H1 (cell line): ENCODE data around the gene MTNR1B. TPM values are rescaled to one million over a fixed set of nuclear protein-coding genes. Genes with fewer than 3 reads are reported as not detected.

Source experiments
- CTCF ChIA-PET: fragments of 300-600 bp; sonication (Branson Sonifier 250); formaldehyde crosslinking; loops from one replicate; lab custom pipeline; 2021; ENCODE audit not compliant: partially characterized antibody; lab: Charles Lee
- POLR2A ChIA-PET: fragments of 300-600 bp; sonication (Branson Sonifier 250); formaldehyde crosslinking; loops from one replicate; lab custom pipeline; 2021; ENCODE audit warnings: inconsistent platforms; ENCODE audit not compliant: partially characterized antibody; lab: Charles Lee
- DNase-seq, 2 experiments: peaks; one replicate each; pipeline versions ENCODE4 v3.0.0 to v3.0.0-alpha.2; 2010 to 2022; ENCODE audit warnings: low spot score in 2 of 2, low read depth in 1 of 2, mixed read lengths in 1 of 2
- FAIRE-seq: peaks from 2 replicates; lab custom pipeline; 2011; peaks lifted over from hg19 to GRCh38; lab: Jason Lieb, UNC
- H2AFZ ChIP-seq: 2 replicates; pipeline ENCODE4 v1.8.1; 2012; ENCODE audit warnings: low read length, inconsistent platforms
- H2AK5ac ChIP-seq: 2 replicates; pipeline ENCODE4 v1.6.1; 2013; ENCODE audit warnings: low read depth, low read length
- H2BK120ac ChIP-seq: replicated peaks from 2 replicates; pipeline ENCODE3; 2013; ENCODE audit warnings: low read depth, low read length, inconsistent platforms
- H2BK12ac ChIP-seq: 2 replicates; pipeline ENCODE4 v1.6.1; 2013; ENCODE audit warnings: low read depth, low read length
- H2BK15ac ChIP-seq: 2 replicates; pipeline ENCODE4 v1.6.1; 2013; ENCODE audit warnings: low read length
- H2BK20ac ChIP-seq: 2 replicates; pipeline ENCODE4 v1.6.1; 2013; ENCODE audit warnings: low read length
- H2BK5ac ChIP-seq: 2 replicates; pipeline ENCODE4 v1.6.1; 2013; ENCODE audit warnings: low read depth, low read length
- H3K14ac ChIP-seq: 2 replicates; pipeline ENCODE4 v1.6.1; 2013; ENCODE audit warnings: inconsistent platforms; ENCODE audit not compliant: insufficient read length
- H3K18ac ChIP-seq: 2 replicates; pipeline ENCODE4 v1.6.1; 2013; ENCODE audit warnings: low read length; ENCODE audit errors: extremely low read depth
- H3K23ac ChIP-seq: 2 replicates; pipeline ENCODE4 v1.6.1; 2013; ENCODE audit warnings: inconsistent platforms; ENCODE audit not compliant: insufficient read length
- H3K23me2 ChIP-seq: 2 replicates; pipeline ENCODE4 v1.6.1; 2013; ENCODE audit warnings: low read depth, low read length
- H3K27ac ChIP-seq: 2 replicates; pipeline ENCODE4 v1.6.1; 2011; ENCODE audit warnings: low read depth, low read length, inconsistent platforms
- H3K27me3 ChIP-seq, 4 experiments: replicated peaks in 1 of 4; 1 replicate in 1 of 4; 2 replicates in 3 of 4; pipeline versions ENCODE4 v1.6.1 to v1.8.1; 2011 to 2013; ENCODE audit warnings: low read length in 3 of 4, mild to moderate bottlenecking in 3 of 4, inconsistent platforms in 2 of 4, mixed read lengths in 2 of 4, moderate library complexity in 1 of 4; ENCODE audit not compliant: control insufficient read depth in 3 of 4, insufficient read depth in 3 of 4; ENCODE audit errors: extremely low read depth in 1 of 4
- H3K36me3 ChIP-seq, 4 experiments: 2 replicates each; pipeline versions ENCODE4 v1.6.1 to v1.8.1; 2011 to 2013; ENCODE audit warnings: mild to moderate bottlenecking in 4 of 4, low read length in 3 of 4, moderate library complexity in 2 of 4, control low read depth in 1 of 4, inconsistent platforms in 1 of 4; ENCODE audit not compliant: insufficient read depth in 4 of 4, control insufficient read depth in 2 of 4
- H3K4ac ChIP-seq: replicated peaks from 2 replicates; pipeline ENCODE3; 2013; ENCODE audit warnings: low read length, low read depth, mixed read lengths, inconsistent platforms; ENCODE audit not compliant: insufficient read length
- H3K4me1 ChIP-seq, 4 experiments: replicated peaks in 1 of 4; 1 replicate in 1 of 4; 2 replicates in 3 of 4; pipeline versions ENCODE4 v1.6.1 to v1.8.1; 2011 to 2013; ENCODE audit warnings: low read length in 3 of 4, inconsistent platforms in 2 of 4, mixed read lengths in 1 of 4; ENCODE audit not compliant: insufficient read depth in 4 of 4, control insufficient read depth in 3 of 4
- H3K4me2 ChIP-seq, 2 experiments: 2 replicates each; pipeline versions ENCODE4 v1.6.1 to v1.8.1; 2011 to 2013; ENCODE audit warnings: low read depth in 2 of 2, low read length in 2 of 2, control low read depth in 1 of 2, inconsistent platforms in 1 of 2, mild to moderate bottlenecking in 1 of 2; ENCODE audit not compliant: insufficient read depth in 1 of 2
- H3K4me3 ChIP-seq, 4 experiments: fragments of 200-600, 300-600 bp in 1 of 4; sonication (generic), shearing (Covaris generic), sonication (Bioruptor Twin) in 1 of 4; 2 replicates each; pipeline versions ENCODE4 v1.5.1 to v1.8.1; 2011 to 2016; ENCODE audit warnings: low read length in 4 of 4, low read depth in 3 of 4, control low read depth in 2 of 4, inconsistent platforms in 2 of 4, mild to moderate bottlenecking in 2 of 4, mixed read lengths in 1 of 4, moderate library complexity in 1 of 4; ENCODE audit not compliant: insufficient read depth in 2 of 4; ENCODE audit errors: extremely low read depth in 1 of 4
- H3K56ac ChIP-seq: replicated peaks from 2 replicates; pipeline ENCODE3; 2013; ENCODE audit warnings: low read depth, mild to moderate bottlenecking, mixed read lengths, low read length, inconsistent platforms; ENCODE audit not compliant: insufficient read length
- H3K79me1 ChIP-seq: 2 replicates; pipeline ENCODE4 v1.6.1; 2013; ENCODE audit warnings: low read depth, low read length, control low read depth
- H3K79me2 ChIP-seq, 2 experiments: 2 replicates each; pipeline versions ENCODE4 v1.6.1 to v1.8.1; 2012 to 2013; ENCODE audit warnings: low read length in 2 of 2, mild to moderate bottlenecking in 2 of 2, inconsistent platforms in 1 of 2; ENCODE audit not compliant: insufficient read depth in 2 of 2, control insufficient read depth in 1 of 2
- H3K9ac ChIP-seq, 4 experiments: replicated peaks in 1 of 4; 1 replicate in 1 of 4; 2 replicates in 3 of 4; pipeline versions ENCODE4 v1.6.1 to v1.8.1; 2011 to 2013; ENCODE audit warnings: low read depth in 3 of 4, low read length in 3 of 4, control low read depth in 2 of 4, mild to moderate bottlenecking in 2 of 4, moderate library complexity in 2 of 4, inconsistent platforms in 1 of 4; ENCODE audit errors: extremely low read depth in 1 of 4
- H3K9me3 ChIP-seq, 2 experiments: 2 replicates each; pipeline versions ENCODE4 v1.6.1 to v1.8.1; 2012 to 2013; ENCODE audit warnings: mild to moderate bottlenecking in 2 of 2, moderate library complexity in 2 of 2, control low read depth in 1 of 2, inconsistent platforms in 1 of 2, low read depth in 1 of 2, low read length in 1 of 2, mixed read lengths in 1 of 2; ENCODE audit not compliant: insufficient read depth in 2 of 2
- H4K20me1 ChIP-seq, 2 experiments: replicated peaks in 1 of 2; 2 replicates each; pipeline versions ENCODE3 to v1.8.1; 2011 to 2013; ENCODE audit warnings: inconsistent platforms in 2 of 2, low read length in 2 of 2, mild to moderate bottlenecking in 1 of 2; ENCODE audit not compliant: insufficient read depth in 2 of 2, control insufficient read depth in 1 of 2
- H4K5ac ChIP-seq: 2 replicates; pipeline ENCODE4 v1.6.1; 2013; ENCODE audit warnings: low read length, low read depth, mixed read lengths, inconsistent platforms; ENCODE audit not compliant: insufficient read length
- H4K8ac ChIP-seq: 2 replicates; pipeline ENCODE4 v1.8.0; 2013; ENCODE audit warnings: mild to moderate bottlenecking, moderate library complexity, low read length, inconsistent platforms; ENCODE audit not compliant: insufficient read depth; ENCODE audit errors: extremely low read depth
- H4K91ac ChIP-seq: replicated peaks from 2 replicates; pipeline ENCODE3; 2013; ENCODE audit warnings: low read length, mixed read lengths, inconsistent platforms; ENCODE audit not compliant: insufficient read length
- CBX8 ChIP-seq: fragments of 300-800, 300-1000 bp; sonication (generic); IDR thresholded peaks from 2 replicates; pipeline ENCODE4 v1.7.1; 2016; ENCODE audit warnings: low read depth, low read length, borderline replicate concordance
- CHD2 ChIP-seq: IDR thresholded peaks from 2 replicates; pipeline ENCODE4 v1.6.1; 2012; ENCODE audit warnings: low read length, improper control_type of control experiment
- HDAC6 ChIP-seq: IDR thresholded peaks from one replicate; pipeline ENCODE4 v1.7.1; 2012; ENCODE audit warnings: low read depth, mild to moderate bottlenecking, inconsistent platforms, low read length, moderate library complexity
- WGBS, 2 experiments: shearing (Covaris generic) in 1 of 2; methylation state at CpG; one replicate each; pipeline versions ENCODE4 v1.1.6 to v1.1.7; 2013 to 2015; ENCODE audit warnings: low lambda C conversion rate in 2 of 2, mixed read lengths in 2 of 2, inconsistent platforms in 1 of 2, low coverage in 1 of 2, missing lambda C conversion rate in 1 of 2; ENCODE audit not compliant: insufficient replicate concordance in 2 of 2, insufficient coverage in 1 of 2, insufficient read length in 1 of 2; ENCODE audit errors: extremely low coverage in 1 of 2, missing lambda C conversion rate in 1 of 2; 5-methylcytosine and 5-hydroxymethylcytosine counted together
- polyA plus RNA-seq, 7 experiments: library from polyadenylated mRNA; depleted of rRNA in 3 of 7; stranded (reverse) in 5 of 7; unstranded in 2 of 7; fragments of >200 nt in 5 of 7; fragments of 200-250 nt in 2 of 7; gene quantifications; 1 replicate in 5 of 7; 2 replicates in 1 of 7; 4 replicates in 1 of 7; pipeline versions ENCODE4 v1.2.1 to v1.2.3, GENCODE V29; 2011 to 2013; ENCODE audit warnings: missing spikeins in 2 of 7, mixed read lengths in 2 of 7
- total RNA-seq: library from RNA; stranded (reverse); fragmentation: NEBNext Ultra II Directional; extraction: Animal tissue kit (Norgen Biotek cat#: 25700); gene quantifications from 2 replicates; pipeline ENCODE4 v1.2.1, GENCODE V29; 2021

MTNR1B gene
- total and polyA plus RNA-seq, 2 of the 8 experiments (the other 6 are each of a cell fraction or from before 2014, with no cell fraction given), result 0.08 TPM; not detected in 1

GRCh38 chr11:92978271-92979111, 9.0 kb downstream of the MTNR1B start:
- Histone ChIP-seq H3K9me3 (no peaks in the 10 kb centered on the region), H2BK15ac (no peak overlapping the region), H3K27ac (no peak overlapping the region), H3K4ac (no peak overlapping the region), H3K14ac (no peak overlapping the region), H3K79me1 (no peaks in the 10 kb centered on the region), H3K4me1 (no peaks in the 10 kb centered on the region), H2AK5ac (no peak overlapping the region), H2BK5ac (no peak overlapping the region), H3K27me3 (no peaks in the 10 kb centered on the region; a peak in 1 of 7 replicates), H2AFZ (no peak overlapping the region), H2BK12ac (no peak overlapping the region), H2BK120ac (no peak overlapping the region), H3K36me3 (no peaks in the 10 kb centered on the region), H4K20me1 (no peaks in the 10 kb centered on the region), H4K5ac (no peak overlapping the region), H4K91ac (no peak overlapping the region), H3K4me3 (no peak overlapping the region), H3K18ac (no peak overlapping the region), H3K23me2 (no peaks in the 10 kb centered on the region; the same call in 1 of the 2 replicates), H3K79me2 (no peaks in the 10 kb centered on the region), H3K4me2 (no peak overlapping the region), H3K23ac (no peak overlapping the region), H3K9ac (no peak overlapping the region), H2BK20ac (no peak overlapping the region), H4K8ac (no peak overlapping the region), H3K56ac (no peak overlapping the region)
- FAIRE-seq (no peak), DNase-seq (no peak)
- 90% methylated on average over 7 of the region's 7 CpGs; no CpG with 5 or more reads in 1 of the 2 experiments for WGBS, 2 experiments
- ChIA-PET CTCF (interaction anchor here (1.3 kb wide), 1 partner anchor 9 kb away, joined by 7 read pairs; the partner anchor contains the start of gene MTNR1B), POLR2A (interaction anchor here (0.8 kb wide), 1 partner anchor 199 kb away, joined by 3 read pairs; no protein-coding TSS in a partner anchor)
- TF ChIP-seq CHD2, result no peak
- no peak for TF ChIP-seq HDAC6
- no peak for TF ChIP-seq CBX8
